Liver (tissue), 9 donors: ENCODE data around the gene BACH2. TPM values are rescaled to one million over a fixed set of nuclear protein-coding genes. Genes with fewer than 3 reads are reported as not detected.

ENCODE experiments used
- DNase-seq: peaks from one replicate; pipeline ENCODE4 v3.0.0-alpha.2; 2017; ENCODE audit warnings: low spot score
- H3K27ac ChIP-seq, 2 donors: one replicate each; pipeline ENCODE4 v1.7.0; 2013; ENCODE audit warnings: inconsistent platforms in 2 of 2, low read length in 2 of 2, control low read depth in 1 of 2, low read depth in 1 of 2, mild to moderate bottlenecking in 1 of 2
- H3K27me3 ChIP-seq, 4 donors: one replicate each; pipeline versions ENCODE4 v1.6.1 to v1.7.0; 2013; ENCODE audit warnings: low read length in 3 of 4, inconsistent platforms in 1 of 4, mild to moderate bottlenecking in 1 of 4, moderate library complexity in 1 of 4; ENCODE audit not compliant: control insufficient read depth in 4 of 4, insufficient read depth in 4 of 4
- H3K36me3 ChIP-seq, 4 donors: one replicate each; pipeline versions ENCODE4 v1.6.1 to v1.7.0; 2013; ENCODE audit warnings: low read length in 3 of 4, mild to moderate bottlenecking in 3 of 4, low read depth in 1 of 4, moderate library complexity in 1 of 4; ENCODE audit not compliant: control insufficient read depth in 4 of 4, insufficient read depth in 3 of 4
- H3K4me1 ChIP-seq, 4 donors: one replicate each; pipeline versions ENCODE4 v1.6.1 to v1.7.0; 2013; ENCODE audit warnings: low read length in 3 of 4, mild to moderate bottlenecking in 3 of 4, moderate library complexity in 1 of 4; ENCODE audit not compliant: control insufficient read depth in 4 of 4, insufficient read depth in 4 of 4
- H3K4me3 ChIP-seq, 3 donors: one replicate each; pipeline versions ENCODE4 v1.6.1 to v1.7.0; 2013; ENCODE audit warnings: low read length in 3 of 3, control low read depth in 1 of 3, low read depth in 1 of 3, mild to moderate bottlenecking in 1 of 3
- H3K9ac ChIP-seq, 2 donors: one replicate each; pipeline ENCODE4 v1.7.0; 2013; ENCODE audit warnings: low read length in 2 of 2, mild to moderate bottlenecking in 2 of 2, moderate library complexity in 2 of 2, control low read depth in 1 of 2, low read depth in 1 of 2
- H3K9me3 ChIP-seq, 4 donors: one replicate each; pipeline versions ENCODE4 v1.6.1 to v1.7.0; 2013; ENCODE audit warnings: low read length in 3 of 4; ENCODE audit not compliant: control insufficient read depth in 4 of 4
- EGR1 ChIP-seq, 2 donors: IDR thresholded peaks; 2 replicates each; pipeline ENCODE4 v1.6.1; 2016 to 2018; ENCODE audit warnings: antibody characterized with exemption in 2 of 2, low read depth in 2 of 2
- FOXA1 ChIP-seq: IDR thresholded peaks from 2 replicates; pipeline ENCODE4 v1.6.1; 2016; ENCODE audit warnings: antibody characterized with exemption
- GABPA ChIP-seq, 2 donors: IDR thresholded peaks in 1 of 2; conservative IDR thresholded peaks in 1 of 2; 2 replicates each; pipeline ENCODE4 v1.6.1; 2016; ENCODE audit warnings: antibody characterized with exemption in 2 of 2, mild to moderate bottlenecking in 1 of 2, moderate library complexity in 1 of 2
- HNF4A ChIP-seq, 2 donors: conservative IDR thresholded peaks; 2 replicates each; pipeline ENCODE4 v1.6.1; 2016; ENCODE audit warnings: antibody characterized with exemption in 2 of 2, mild to moderate bottlenecking in 2 of 2
- JUND ChIP-seq, 2 donors: IDR thresholded peaks; 2 replicates each; pipeline ENCODE4 v1.6.1; 2016; ENCODE audit warnings: antibody characterized with exemption in 2 of 2
- RAD21 ChIP-seq, 2 donors: IDR thresholded peaks; 2 replicates each; pipeline ENCODE4 v1.6.1; 2016; ENCODE audit warnings: antibody characterized with exemption in 2 of 2, mild to moderate bottlenecking in 2 of 2
- RXRA ChIP-seq, 2 donors: IDR thresholded peaks; 2 replicates each; pipeline ENCODE4 v1.6.1; 2017 to 2018; ENCODE audit warnings: antibody characterized with exemption in 2 of 2, mild to moderate bottlenecking in 1 of 2
- SP1 ChIP-seq: IDR thresholded peaks from 2 replicates; pipeline ENCODE4 v1.6.1; 2018; ENCODE audit warnings: antibody characterized with exemption, mild to moderate bottlenecking
- TAF1 ChIP-seq: conservative IDR thresholded peaks from 2 replicates; pipeline ENCODE4 v1.6.1; 2016; ENCODE audit warnings: antibody characterized with exemption, mild to moderate bottlenecking
- YY1 ChIP-seq: IDR thresholded peaks from 2 replicates; pipeline ENCODE4 v1.6.1; 2016; ENCODE audit warnings: antibody characterized with exemption, mild to moderate bottlenecking
- WGBS: extraction: QIAGEN DNeasy Blood & Tissue Kit; methylation state at CpG from one replicate; pipeline ENCODE4 v1.1.7; 2013; 5-methylcytosine and 5-hydroxymethylcytosine counted together
- polyA plus RNA-seq, 2 donors: library from polyadenylated mRNA; stranded (reverse) in 1 of 2; unstranded in 1 of 2; fragments of 200-250 nt in 1 of 2; fragments of >200 nt in 1 of 2; fragmentation: Nextera tagmentation in 1 of 2; extraction: Ambion mirVana in 1 of 2; gene quantifications; one replicate each; pipeline versions ENCODE4 v1.2.1 to v1.2.3, GENCODE V29; 2013 to 2015
- total RNA-seq, 2 donors: library from RNA; depleted of rRNA; stranded (reverse); fragments of >200 nt; gene quantifications; one replicate each; pipeline ENCODE4 v1.2.3, GENCODE V29; 2014
- TF ChIP-seq, protein P1 (sequence below): IDR thresholded peaks from 2 replicates; pipeline ENCODE4 v1.6.1; 2016; ENCODE audit warnings: antibody characterized with exemption
- TF ChIP-seq, protein P2 (sequence below): IDR thresholded peaks from 2 replicates; pipeline ENCODE4 v1.6.1; 2016; ENCODE audit warnings: antibody characterized with exemption
- TF ChIP-seq, protein P3 (sequence below): fragments of 150-350 bp; IDR thresholded peaks from 2 replicates; pipeline ENCODE4 v1.5.1; 2017; ENCODE audit warnings: improper control_type of control experiment, low read depth, low read length; ENCODE audit not compliant: missing input control
- TF ChIP-seq, protein P4 (sequence below): IDR thresholded peaks from 2 replicates; pipeline ENCODE4 v1.6.1; 2016; ENCODE audit warnings: antibody characterized with exemption
- donor health status: healthy.
- donor health status: healthy.
- donor health status: healthy.
- donor health status: healthy.
- donor health status: healthy.

Gene BACH2
- total and polyA plus RNA-seq, 4 donors = 1.9 to 3.7 (median 1.9) TPM

DNA sequence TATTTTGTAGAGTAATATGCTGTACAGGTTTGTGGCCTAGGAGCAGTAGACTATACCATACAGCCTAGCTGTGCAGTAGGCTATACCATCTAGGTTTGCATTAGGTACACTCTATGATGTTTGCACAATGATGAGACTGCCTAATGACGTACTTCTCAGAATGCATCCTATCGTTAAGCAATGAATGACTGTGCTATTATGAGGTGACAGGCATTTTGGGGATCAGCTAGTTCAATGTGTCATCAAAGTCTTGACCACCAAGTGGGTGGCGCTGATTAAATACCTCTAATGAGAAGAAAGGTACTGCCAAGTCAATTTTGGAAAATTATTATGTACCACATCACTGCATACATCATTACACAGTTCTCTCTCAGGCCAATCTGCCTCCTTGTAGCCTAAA, 190.2 kb downstream of the BACH2 start (continued):
- TF ChIP-seq, protein P1, sequence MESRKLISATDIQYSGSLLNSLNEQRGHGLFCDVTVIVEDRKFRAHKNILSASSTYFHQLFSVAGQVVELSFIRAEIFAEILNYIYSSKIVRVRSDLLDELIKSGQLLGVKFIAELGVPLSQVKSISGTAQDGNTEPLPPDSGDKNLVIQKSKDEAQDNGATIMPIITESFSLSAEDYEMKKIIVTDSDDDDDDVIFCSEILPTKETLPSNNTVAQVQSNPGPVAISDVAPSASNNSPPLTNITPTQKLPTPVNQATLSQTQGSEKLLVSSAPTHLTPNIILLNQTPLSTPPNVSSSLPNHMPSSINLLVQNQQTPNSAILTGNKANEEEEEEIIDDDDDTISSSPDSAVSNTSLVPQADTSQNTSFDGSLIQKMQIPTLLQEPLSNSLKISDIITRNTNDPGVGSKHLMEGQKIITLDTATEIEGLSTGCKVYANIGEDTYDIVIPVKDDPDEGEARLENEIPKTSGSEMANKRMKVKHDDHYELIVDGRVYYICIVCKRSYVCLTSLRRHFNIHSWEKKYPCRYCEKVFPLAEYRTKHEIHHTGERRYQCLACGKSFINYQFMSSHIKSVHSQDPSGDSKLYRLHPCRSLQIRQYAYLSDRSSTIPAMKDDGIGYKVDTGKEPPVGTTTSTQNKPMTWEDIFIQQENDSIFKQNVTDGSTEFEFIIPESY = no peak
- no peak for TF ChIP-seq RXRA (IDR thresholded peaks at IDR 0.05)

DNA sequence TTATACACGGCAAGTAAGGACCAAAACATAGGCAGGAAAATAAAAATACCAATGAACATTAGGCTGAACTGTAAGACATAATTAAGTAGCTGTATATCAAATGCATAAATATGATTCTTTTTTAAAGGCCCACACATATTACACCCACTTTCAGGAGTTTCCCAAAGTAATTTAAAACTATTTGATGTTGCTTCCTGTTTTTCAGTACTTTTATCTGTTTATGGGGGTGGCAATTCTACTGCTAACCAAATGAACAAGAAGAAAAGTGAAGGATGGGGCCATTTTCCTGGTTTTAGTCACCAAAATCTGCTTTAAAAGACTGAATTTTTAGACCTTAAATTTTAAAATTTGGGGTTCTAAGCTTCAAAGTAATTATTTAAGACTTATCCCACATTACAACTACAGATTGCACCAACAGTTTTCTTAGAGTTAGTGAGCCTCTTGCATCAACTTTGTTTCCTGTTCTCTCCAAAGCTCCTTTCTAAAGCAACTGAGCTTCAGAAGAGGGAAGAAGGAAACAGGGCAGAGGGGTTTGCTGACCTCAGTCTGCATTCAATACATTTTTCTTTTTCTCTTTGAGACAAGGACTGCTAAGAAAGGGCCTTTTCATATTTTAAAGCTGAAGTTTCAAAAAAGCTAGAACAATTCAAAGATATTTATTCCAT, 191.0 kb downstream of the BACH2 start:
- H3K36me3 ChIP-seq = no peaks in the 10 kb centered on the region
- H3K27ac ChIP-seq = no peak overlapping the region
- TF ChIP-seq SP1 (no peak), TAF1 (no peak)
- TF ChIP-seq, protein P2, sequence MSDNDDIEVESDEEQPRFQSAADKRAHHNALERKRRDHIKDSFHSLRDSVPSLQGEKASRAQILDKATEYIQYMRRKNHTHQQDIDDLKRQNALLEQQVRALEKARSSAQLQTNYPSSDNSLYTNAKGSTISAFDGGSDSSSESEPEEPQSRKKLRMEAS = no peak
- no peaks in the 10 kb centered on the region for H3K4me1 ChIP-seq
- H3K9me3 ChIP-seq = no peaks in the 10 kb centered on the region
- no peaks in the 10 kb centered on the region for H3K27me3 ChIP-seq
- DNase-seq = no peak
- WGBS = 90% methylated on average over 1 of the region's 1 CpG
- no peak overlapping the region for H3K9ac ChIP-seq
- H3K4me3 ChIP-seq = no peak overlapping the region

DNA sequence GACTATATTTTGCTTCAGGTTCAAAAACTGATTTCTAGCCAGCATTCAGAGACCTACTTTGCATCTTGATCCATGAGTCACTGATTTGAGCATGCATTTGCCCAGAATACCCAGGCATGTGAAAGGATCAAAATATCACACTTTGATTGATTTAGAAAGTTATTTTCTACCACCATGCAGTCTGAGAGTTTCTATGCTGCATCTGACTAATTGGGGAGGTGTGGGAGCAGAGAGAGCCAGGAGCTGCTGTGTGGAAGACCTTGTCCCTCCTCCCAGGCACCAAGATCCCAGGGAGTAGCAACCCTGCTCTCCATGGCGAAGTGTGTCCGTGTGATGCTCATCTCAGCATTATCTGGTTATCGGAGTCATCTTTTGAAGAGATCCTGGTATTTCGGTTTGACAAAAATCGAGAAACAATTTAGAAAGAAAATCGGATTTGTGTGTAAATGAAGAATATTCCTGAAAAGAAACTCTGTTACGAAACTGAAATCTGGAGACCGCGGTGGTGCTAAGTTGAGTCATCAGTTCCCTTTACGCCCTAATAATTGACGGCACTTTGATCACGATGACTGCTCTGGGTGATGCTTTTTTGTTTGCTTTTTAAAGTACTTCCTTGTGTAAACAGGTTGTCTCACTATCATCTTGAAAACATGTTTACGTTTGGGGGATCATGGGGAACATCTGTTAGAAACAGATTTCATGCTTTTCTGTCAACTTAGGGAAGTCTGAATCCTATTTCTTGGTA, 193.4 kb downstream of the BACH2 start:
- Histone ChIP-seq H3K9ac (no peak overlapping the region), H3K27me3 (no peaks in the 10 kb centered on the region), H3K4me3 (no peak overlapping the region), H3K4me1 (no peaks in the 10 kb centered on the region), H3K27ac (no peak overlapping the region), H3K36me3 (no peaks in the 10 kb centered on the region), H3K9me3 (no peaks in the 10 kb centered on the region)
- 84% methylated on average over 13 of the region's 13 CpGs for WGBS
- DNase-seq = no peak
- TF ChIP-seq EGR1 (IDR thresholded peaks at IDR 0.05; ENCODE audit: low read depth in 2 of 2) = no peak
- no peak for TF ChIP-seq JUND (IDR thresholded peaks at IDR 0.05)
- TF ChIP-seq, protein P1 = no peak
- TF ChIP-seq, protein P3, sequence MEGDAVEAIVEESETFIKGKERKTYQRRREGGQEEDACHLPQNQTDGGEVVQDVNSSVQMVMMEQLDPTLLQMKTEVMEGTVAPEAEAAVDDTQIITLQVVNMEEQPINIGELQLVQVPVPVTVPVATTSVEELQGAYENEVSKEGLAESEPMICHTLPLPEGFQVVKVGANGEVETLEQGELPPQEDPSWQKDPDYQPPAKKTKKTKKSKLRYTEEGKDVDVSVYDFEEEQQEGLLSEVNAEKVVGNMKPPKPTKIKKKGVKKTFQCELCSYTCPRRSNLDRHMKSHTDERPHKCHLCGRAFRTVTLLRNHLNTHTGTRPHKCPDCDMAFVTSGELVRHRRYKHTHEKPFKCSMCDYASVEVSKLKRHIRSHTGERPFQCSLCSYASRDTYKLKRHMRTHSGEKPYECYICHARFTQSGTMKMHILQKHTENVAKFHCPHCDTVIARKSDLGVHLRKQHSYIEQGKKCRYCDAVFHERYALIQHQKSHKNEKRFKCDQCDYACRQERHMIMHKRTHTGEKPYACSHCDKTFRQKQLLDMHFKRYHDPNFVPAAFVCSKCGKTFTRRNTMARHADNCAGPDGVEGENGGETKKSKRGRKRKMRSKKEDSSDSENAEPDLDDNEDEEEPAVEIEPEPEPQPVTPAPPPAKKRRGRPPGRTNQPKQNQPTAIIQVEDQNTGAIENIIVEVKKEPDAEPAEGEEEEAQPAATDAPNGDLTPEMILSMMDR = no peak
- no peak for TF ChIP-seq YY1
- TF ChIP-seq HNF4A (conservative IDR thresholded peaks at IDR 0.05) = no peak
- TF ChIP-seq RAD21 (IDR thresholded peaks at IDR 0.05) = no peak
- TF ChIP-seq RXRA (IDR thresholded peaks at IDR 0.05) = no peak
- TF ChIP-seq, protein P2 = no peak
- TF ChIP-seq GABPA (IDR thresholded peaks at IDR 0.05 in 1 of 2, conservative IDR thresholded peaks at IDR 0.05 in 1 of 2) = no peak
- no peak for TF ChIP-seq SP1
- TF ChIP-seq FOXA1 = no peak
- TF ChIP-seq, protein P4, sequence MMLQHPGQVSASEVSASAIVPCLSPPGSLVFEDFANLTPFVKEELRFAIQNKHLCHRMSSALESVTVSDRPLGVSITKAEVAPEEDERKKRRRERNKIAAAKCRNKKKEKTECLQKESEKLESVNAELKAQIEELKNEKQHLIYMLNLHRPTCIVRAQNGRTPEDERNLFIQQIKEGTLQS = no peak
